ENCODE results near the gene EFCAB8. TPM values are rescaled to one million over a fixed set of nuclear protein-coding genes. Genes with fewer than 3 reads are reported as not detected.

EFCAB8 gene
- total and polyA plus RNA-seq, 7 donors: 0.03 to 0.08 (median 0.04) TPM; not detected in 4

DNA sequence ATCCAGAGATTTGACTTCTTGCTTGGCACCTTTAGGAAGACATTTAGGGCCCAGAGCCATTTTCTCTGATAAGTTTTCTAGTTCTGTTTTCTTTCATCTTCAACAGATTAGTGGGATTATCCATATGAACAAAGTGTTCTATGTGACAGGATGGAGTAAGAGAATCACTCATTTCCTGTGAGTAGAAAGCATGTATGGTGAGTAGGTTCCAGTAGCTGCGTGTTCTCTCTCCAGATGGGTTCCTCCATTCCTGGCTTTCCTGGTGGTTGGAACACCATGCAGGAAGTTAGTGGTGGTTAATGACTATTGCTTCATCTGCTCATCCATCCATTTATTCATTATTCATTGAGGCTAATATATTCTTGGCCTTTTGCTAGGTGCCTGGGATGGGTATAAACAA, 54.0 kb downstream of the EFCAB8 start:
- Histone ChIP-seq H3K9me3 (peaks cover 7% of the 10 kb centered on the region), H3K4me1 (no peaks in the 10 kb centered on the region), H3K36me3 (ENCODE audit: insufficient read depth in 1 of 2, low read depth in 1 of 2) (no peaks in the 10 kb centered on the region), H3K27ac (no peak overlapping the region), H3K27me3 (ENCODE audit: insufficient read depth in 3 of 3, low read length in 2 of 3) (no peaks in the 10 kb centered on the region), H3K4me3 (no peak overlapping the region)
- TF ChIP-seq, protein P1, sequence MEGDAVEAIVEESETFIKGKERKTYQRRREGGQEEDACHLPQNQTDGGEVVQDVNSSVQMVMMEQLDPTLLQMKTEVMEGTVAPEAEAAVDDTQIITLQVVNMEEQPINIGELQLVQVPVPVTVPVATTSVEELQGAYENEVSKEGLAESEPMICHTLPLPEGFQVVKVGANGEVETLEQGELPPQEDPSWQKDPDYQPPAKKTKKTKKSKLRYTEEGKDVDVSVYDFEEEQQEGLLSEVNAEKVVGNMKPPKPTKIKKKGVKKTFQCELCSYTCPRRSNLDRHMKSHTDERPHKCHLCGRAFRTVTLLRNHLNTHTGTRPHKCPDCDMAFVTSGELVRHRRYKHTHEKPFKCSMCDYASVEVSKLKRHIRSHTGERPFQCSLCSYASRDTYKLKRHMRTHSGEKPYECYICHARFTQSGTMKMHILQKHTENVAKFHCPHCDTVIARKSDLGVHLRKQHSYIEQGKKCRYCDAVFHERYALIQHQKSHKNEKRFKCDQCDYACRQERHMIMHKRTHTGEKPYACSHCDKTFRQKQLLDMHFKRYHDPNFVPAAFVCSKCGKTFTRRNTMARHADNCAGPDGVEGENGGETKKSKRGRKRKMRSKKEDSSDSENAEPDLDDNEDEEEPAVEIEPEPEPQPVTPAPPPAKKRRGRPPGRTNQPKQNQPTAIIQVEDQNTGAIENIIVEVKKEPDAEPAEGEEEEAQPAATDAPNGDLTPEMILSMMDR (IDR thresholded peaks at IDR 0.05): no peak
- ATAC-seq (no peak), DNase-seq (no peak)
- intact Hi-C loops (cut with DNase I): no loop called here
- WGBS, 3 donors: 86 to 100% (median 89%) methylated on average over 1 of the region's 1 CpG

DNA sequence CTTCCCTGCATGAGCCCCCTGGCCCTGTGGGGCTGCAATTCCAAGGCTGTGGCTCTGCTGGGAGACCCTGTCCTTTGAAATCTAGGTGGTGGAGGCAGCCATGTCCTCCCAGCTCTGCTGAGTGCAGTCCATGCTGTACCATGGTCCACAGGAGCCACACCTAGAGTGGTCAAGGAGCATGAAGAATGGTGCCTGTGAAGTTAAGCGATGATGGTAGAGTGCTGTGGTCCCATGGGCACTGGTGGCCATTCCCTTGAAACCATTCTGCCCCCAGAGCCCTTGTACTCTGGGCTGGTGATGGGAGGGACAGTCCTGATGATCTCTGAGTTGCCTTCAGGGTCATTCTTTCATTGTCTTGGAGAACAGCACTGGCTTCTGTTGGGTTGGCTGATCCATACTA, 55.3 kb downstream of the EFCAB8 start:
- WGBS, 3 donors: 87 to 95% (median 89%) methylated on average over 1 of the region's 1 CpG
- Histone ChIP-seq H3K27me3 (ENCODE audit: insufficient read depth in 3 of 3, low read length in 2 of 3) (no peaks in the 10 kb centered on the region), H3K4me1 (no peaks in the 10 kb centered on the region), H3K27ac (no peak overlapping the region), H3K4me3 (no peak overlapping the region), H3K9me3 (peaks cover 7% of the 10 kb centered on the region), H3K36me3 (ENCODE audit: insufficient read depth in 1 of 2, low read depth in 1 of 2) (no peaks in the 10 kb centered on the region)
- ATAC-seq (no peak), DNase-seq (no peak)
- TF ChIP-seq, protein P1 (IDR thresholded peaks at IDR 0.05): no peak
- intact Hi-C loops (cut with DNase I): no loop called here

DNA sequence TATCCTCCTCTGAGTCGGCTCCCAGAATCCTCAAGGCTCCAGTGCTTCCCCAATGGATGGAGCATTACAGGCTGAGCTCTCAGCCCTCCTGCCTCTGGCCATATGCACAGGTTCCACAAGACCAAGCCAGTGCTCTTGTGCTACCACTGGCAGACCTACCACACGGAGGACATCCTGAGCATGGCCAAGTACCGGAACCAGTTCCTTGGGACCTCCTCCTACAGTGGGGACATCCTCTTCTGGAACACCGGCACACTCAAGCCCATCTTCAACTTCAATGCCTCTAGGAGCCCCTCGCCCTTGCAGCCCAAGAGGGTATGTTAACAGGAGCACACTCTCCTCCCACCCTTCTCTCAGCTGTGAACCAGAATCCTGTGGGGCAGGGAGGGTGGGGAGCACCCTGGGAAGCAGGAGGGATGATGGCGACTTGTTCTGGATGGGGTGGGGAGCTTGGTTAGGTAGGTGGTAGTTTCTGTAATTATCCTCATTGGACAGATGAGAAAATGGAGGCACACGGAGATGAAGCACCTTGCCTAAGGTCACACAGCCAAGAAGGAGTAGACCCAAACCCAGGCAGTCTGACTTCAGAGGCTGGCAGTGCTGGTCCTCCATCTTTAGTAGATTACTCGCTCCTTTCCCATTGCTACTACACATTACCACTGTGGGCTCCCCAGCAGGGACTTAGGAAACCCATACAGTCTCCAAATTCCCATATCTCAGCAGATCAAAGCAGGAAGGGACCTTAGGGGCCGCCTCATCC, 58.6 kb downstream of the EFCAB8 start:
- TF ChIP-seq, protein P1 (IDR thresholded peaks at IDR 0.05): no peak
- no peaks in the 10 kb centered on the region for H3K36me3 ChIP-seq (ENCODE audit: insufficient read depth in 1 of 2, low read depth in 1 of 2)
- ATAC-seq: no peak
- no peak overlapping the region for H3K4me3 ChIP-seq
- DNase-seq: no peak
- peaks cover 7% of the 10 kb centered on the region for H3K9me3 ChIP-seq
- H3K27ac ChIP-seq: no peak overlapping the region
- no peaks in the 10 kb centered on the region for H3K4me1 ChIP-seq
- intact Hi-C loops (cut with DNase I): no loop called here
- H3K27me3 ChIP-seq (ENCODE audit: insufficient read depth in 3 of 3, low read length in 2 of 3): no peaks in the 10 kb centered on the region
- WGBS, 3 donors: 73 to 77% (median 75%) methylated on average over 9 of the region's 9 CpGs

DNA sequence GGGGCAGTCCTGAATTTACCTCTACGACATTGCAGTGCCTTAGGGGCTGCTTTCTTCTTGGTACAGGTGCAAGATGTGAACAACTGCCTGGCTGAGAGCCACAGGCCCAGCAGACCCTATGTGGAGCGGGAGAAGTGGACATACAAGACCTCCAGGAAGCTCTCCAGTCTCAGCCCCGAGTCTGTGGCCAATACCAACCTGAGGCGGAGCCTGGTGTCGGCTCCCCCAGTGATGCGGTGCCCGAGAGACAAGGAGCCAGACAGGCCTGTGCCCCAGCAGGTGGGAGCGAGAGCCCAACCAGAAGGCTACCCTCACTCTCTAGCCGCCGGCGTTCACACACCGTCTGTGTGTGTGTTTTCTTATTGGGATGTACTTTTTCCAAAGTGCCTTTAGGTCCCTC, 59.6 kb downstream of the EFCAB8 start:
- Histone ChIP-seq H3K4me1 (no peaks in the 10 kb centered on the region), H3K27ac (no peak overlapping the region), H3K36me3 (ENCODE audit: insufficient read depth in 1 of 2, low read depth in 1 of 2) (no peaks in the 10 kb centered on the region), H3K9me3 (peaks cover 7% of the 10 kb centered on the region), H3K4me3 (no peak overlapping the region), H3K27me3 (ENCODE audit: insufficient read depth in 3 of 3, low read length in 2 of 3) (no peaks in the 10 kb centered on the region)
- TF ChIP-seq, protein P1 (IDR thresholded peaks at IDR 0.05): no peak
- DNase-seq: peak in 1 of 2 donors; percentile 35
- no peak for ATAC-seq
- intact Hi-C loops (cut with DNase I): no loop called here
- WGBS, 3 donors: 63 to 74% (median 63%) methylated on average over 12 of the region's 12 CpGs

DNA sequence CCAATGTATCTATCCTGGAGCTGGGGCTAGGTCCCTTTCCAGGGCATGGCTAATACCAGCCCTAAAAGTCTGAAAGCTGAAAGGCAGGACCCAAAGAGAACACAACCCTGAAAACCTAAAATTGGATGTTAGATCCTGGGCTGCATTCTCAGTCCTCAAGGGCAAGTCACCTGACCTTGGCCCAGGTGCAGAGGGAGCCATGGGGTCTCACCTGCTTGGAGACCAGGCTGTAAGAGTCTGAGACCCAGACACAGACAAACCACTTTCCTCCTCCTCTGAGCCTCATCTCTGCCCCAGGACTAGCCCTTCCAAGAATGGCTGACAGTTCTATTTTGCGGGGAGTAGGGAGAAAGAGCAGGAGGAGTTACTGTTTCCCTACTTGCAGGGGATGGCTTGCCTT, 60.0 kb downstream of the EFCAB8 start:
- no peak overlapping the region for H3K27ac ChIP-seq
- H3K4me3 ChIP-seq: no peak overlapping the region
- H3K27me3 ChIP-seq (ENCODE audit: insufficient read depth in 3 of 3, low read length in 2 of 3): no peaks in the 10 kb centered on the region
- 64 to 97% (median 82%) methylated on average over 1 of the region's 1 CpG for WGBS, 3 donors
- peaks cover 7% of the 10 kb centered on the region for H3K9me3 ChIP-seq
- H3K4me1 ChIP-seq: no peaks in the 10 kb centered on the region
- intact Hi-C loops (cut with DNase I): no loop called here
- no peaks in the 10 kb centered on the region for H3K36me3 ChIP-seq (ENCODE audit: insufficient read depth in 1 of 2, low read depth in 1 of 2)
- TF ChIP-seq, protein P1 (IDR thresholded peaks at IDR 0.05): no peak
- peak in 1 of 2 donors; percentile 12 for DNase-seq
- ATAC-seq: no peak
